HEK293 (cell line): ENCODE measurements around the gene DLX2.

Experiments
- CTCF ChIP-seq: fragments of 450-650 bp; formaldehyde crosslinking; IDR thresholded peaks from 2 replicates; pipeline ENCODE4 v1.5.1; 2016; ENCODE audit warnings: missing biosample characterization, missing genetic modification characterization
- HOXA7 ChIP-seq: sonication (generic); formaldehyde crosslinking; IDR thresholded peaks from 2 replicates; pipeline ENCODE4 v1.8.1; 2022; ENCODE audit warnings: missing genetic modification reagents, borderline replicate concordance
- REST ChIP-seq: fragments of 450-650 bp; formaldehyde crosslinking; IDR thresholded peaks from 2 replicates; pipeline ENCODE4 v1.5.1; 2016; ENCODE audit warnings: missing biosample characterization, missing genetic modification characterization
- ZNF132 ChIP-seq: fragments of 450-650 bp; formaldehyde crosslinking; IDR thresholded peaks from 2 replicates; pipeline ENCODE4 v1.5.1; 2017; ENCODE audit warnings: missing biosample characterization, missing genetic modification characterization, borderline replicate concordance
- ZNF18 ChIP-seq: fragments of 450-650 bp; formaldehyde crosslinking; IDR thresholded peaks from 2 replicates; pipeline ENCODE4 v1.5.1; 2016; ENCODE audit warnings: missing biosample characterization, missing genetic modification characterization
- ZNF48 ChIP-seq: fragments of 450-650 bp; formaldehyde crosslinking; IDR thresholded peaks from 2 replicates; pipeline ENCODE4 v1.5.1; 2016; ENCODE audit warnings: missing biosample characterization, missing genetic modification characterization
- ZNF501 ChIP-seq: fragments of 450-650 bp; formaldehyde crosslinking; IDR thresholded peaks from 2 replicates; pipeline ENCODE4 v1.5.1; 2016; ENCODE audit warnings: missing biosample characterization, missing genetic modification characterization
- ZNF624 ChIP-seq: fragments of 450-650 bp; formaldehyde crosslinking; IDR thresholded peaks from 2 replicates; pipeline ENCODE4 v1.5.1; 2017; ENCODE audit warnings: missing biosample characterization, missing genetic modification characterization
- ZNF629 ChIP-seq: fragments of 450-650 bp; formaldehyde crosslinking; IDR thresholded peaks from 2 replicates; pipeline ENCODE4 v1.5.1; 2017; ENCODE audit warnings: missing biosample characterization, missing genetic modification characterization
- ZSCAN30 ChIP-seq: fragments of 450-650 bp; IDR thresholded peaks from 2 replicates; pipeline ENCODE4 v1.5.1; 2018; ENCODE audit warnings: missing biosample characterization, mild to moderate bottlenecking, missing genetic modification characterization, moderate library complexity
- TF ChIP-seq, protein P1 (sequence below): IDR thresholded peaks from 2 replicates; pipeline ENCODE4 v1.6.1; 2011; ENCODE audit warnings: mild to moderate bottlenecking, low read depth, low read length, borderline replicate concordance

DNA sequence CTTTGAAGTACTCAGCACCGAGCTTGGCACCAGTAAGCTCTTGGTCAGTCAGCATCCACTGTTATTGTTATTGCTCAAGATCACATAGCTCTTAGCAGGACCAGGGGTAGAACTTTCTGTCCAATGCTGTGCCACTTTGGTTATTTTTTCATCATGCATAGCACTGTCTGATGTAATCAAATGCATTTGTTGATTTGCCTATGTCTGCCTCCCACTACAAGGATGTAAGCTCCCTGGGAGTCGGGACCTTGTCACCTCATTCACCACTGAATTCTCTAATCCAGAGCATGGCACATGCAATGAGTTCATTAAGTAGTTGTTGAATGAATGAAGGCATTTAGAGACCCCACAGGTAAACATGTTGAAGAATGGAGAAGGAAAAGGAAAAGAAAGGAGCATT lies 46.4 kb downstream of the DLX2 start:
- TF ChIP-seq ZNF501 (tag by site-specific recombination) (no peak), ZNF48 (no peak), ZNF624 (tag by site-specific recombination) (no peak), CTCF (tag by site-specific recombination) (no peak), ZNF132 (no peak), ZNF629 (tag by site-specific recombination) (no peak), ZNF18 (tag by site-specific recombination) (no peak), HOXA7 (no peak), ZSCAN30 (tag by site-specific recombination) (no peak), REST (tag by site-specific recombination) (no peak)
- TF ChIP-seq, protein P1, sequence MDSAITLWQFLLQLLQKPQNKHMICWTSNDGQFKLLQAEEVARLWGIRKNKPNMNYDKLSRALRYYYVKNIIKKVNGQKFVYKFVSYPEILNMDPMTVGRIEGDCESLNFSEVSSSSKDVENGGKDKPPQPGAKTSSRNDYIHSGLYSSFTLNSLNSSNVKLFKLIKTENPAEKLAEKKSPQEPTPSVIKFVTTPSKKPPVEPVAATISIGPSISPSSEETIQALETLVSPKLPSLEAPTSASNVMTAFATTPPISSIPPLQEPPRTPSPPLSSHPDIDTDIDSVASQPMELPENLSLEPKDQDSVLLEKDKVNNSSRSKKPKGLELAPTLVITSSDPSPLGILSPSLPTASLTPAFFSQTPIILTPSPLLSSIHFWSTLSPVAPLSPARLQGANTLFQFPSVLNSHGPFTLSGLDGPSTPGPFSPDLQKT, result no peak
